CD4-positive, alpha-beta T cell treated with Interleukin-4 for 4 hours (primary cell): ENCODE data around the gene WNT11.

Source experiments
- DNase-seq: peaks from one replicate; pipeline ENCODE4 v3.0.0-alpha.2; 2020

The WNT11 gene

GRCh38 chr11:76170468-76170867 is 35.8 kb downstream of the WNT11 start:
- no peak for DNase-seq

- no peak for DNase-seq
These were observed 36.8 kb downstream of the WNT11 start for GRCh38 chr11:76169473-76169896.

DNA sequence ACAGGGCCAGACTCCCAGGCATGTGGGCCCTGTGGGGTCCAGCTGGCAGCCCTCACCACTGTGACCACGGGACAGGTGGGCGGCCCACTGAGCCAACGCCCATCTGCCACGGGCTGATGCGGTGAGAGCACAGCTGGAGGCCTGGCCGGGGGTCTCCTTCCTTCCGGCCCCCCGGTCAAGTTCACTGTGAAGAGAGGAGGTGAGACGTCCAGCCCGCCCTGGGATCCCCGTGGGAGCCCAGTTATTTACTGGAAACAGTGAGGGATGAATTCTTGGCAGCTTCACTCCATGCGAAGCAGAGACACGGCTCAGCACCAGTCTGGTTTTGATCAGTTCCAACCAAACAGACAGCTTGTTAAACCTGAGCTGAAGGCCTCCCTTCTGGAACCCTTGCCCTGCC is 38.7 kb downstream of the WNT11 start:
- no peak for DNase-seq

- DNase-seq, result no peak
These were observed 40.0 kb downstream of the WNT11 start for GRCh38 chr11:76166314-76166713.

- no peak for DNase-seq
These were observed 41.2 kb downstream of the WNT11 start for GRCh38 chr11:76164861-76165751.

- no peak for DNase-seq
These were observed 42.2 kb downstream of the WNT11 start for GRCh38 chr11:76164081-76164480.

DNA sequence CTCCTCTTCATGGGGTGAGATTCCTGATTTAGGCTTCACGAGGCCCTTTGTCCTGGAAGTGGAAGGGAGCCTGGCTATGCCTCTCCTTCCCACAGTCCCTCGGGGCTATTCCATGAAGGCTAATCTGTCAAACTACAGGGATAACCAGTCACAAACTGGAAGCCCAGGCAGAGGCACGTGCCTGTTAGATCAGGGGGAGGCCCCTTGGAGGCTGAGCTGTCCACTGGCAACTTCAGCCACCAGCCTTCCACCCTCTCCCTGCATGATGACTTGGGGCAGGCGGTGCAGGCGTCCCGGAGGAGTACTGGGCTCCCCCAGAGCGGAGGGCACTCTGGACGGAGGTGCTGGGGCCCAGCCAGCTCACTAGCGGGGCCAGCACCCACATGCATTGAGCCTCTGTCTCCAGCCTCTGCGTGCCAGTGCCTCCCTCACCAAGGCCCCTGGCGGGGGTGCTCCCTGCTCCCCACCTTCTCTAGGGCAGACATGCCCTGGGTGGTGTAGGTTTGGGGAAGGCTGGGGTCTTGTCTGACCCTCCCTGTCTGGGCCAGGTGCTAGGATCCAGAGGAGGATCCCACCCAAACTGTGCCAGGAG is 42.9 kb downstream of the WNT11 start:
- DNase-seq, result no peak

GRCh38 chr11:76162336-76163288 is 43.7 kb downstream of the WNT11 start:
- DNase-seq, result no peak

- no peak for DNase-seq
These were observed 44.9 kb downstream of the WNT11 start for GRCh38 chr11:76161261-76161961.

GRCh38 chr11:76160856-76161255 is 45.4 kb downstream of the WNT11 start:
- DNase-seq, result no peak

- DNase-seq, result no peak
These were observed 46.2 kb downstream of the WNT11 start for GRCh38 chr11:76159983-76160661.

GRCh38 chr11:76159303-76159937 is 46.9 kb downstream of the WNT11 start:
- DNase-seq, result no peak

DNA sequence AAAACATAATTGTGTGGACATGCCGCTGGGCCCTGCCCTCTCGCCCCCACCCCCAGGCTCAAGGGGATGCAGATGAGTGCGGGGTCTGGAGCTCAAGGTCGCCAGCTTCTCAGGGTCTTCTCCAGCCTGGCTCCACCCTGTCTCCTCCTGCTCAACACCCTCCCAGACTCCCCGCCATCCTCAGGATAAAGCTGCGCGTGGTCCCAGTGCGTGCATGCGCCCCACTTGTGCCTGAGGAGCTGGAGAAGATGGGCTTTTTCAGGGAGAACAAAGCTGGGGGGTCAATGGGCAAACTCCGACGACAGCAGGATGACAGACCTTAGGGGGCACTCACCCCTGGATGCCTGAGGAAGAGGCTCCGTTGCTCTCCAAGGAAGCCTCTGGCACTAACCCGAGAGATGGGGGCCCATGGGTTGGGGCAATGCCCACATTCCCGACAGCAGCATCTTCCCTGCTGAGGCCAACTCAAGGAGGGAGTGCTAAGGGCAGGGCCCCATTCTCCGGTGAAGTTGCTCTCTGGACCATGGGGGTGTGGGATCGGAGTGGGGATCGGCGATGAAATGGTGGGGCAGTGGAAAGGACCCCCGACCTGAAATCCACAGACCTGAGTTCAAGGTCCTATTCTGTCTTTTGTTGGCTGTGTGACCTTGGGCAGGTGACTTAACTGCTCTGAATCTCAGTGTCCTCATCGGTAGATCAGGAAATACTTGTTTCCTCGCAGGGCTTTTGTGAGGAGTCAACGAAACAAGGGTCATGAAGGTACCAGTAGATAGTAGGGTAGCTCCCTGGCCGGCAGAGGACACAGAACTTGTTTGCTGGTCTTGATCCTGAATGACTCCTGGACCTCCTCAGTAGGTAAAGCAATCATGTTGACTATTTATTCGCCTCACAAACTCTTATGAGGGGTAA is 47.7 kb downstream of the WNT11 start:
- DNase-seq, result no peak

DNA sequence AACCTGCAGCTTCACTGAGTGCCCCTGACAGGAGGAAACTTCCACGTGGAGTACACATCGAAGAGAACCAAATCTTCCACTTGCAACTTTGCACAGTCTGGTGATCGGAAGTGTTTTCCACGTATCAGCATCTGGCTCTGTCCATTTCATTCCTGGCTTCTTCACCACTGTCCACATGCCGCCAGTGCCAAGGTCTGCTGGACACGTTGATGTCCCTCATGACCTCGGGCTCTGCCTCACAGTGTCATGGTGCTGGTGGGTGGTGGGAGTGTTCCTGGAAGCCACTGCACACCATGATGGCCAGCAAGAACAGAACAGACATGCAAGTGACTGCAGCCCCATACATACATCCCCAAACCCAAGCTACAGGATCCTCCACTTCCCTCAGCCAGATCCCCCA is 48.4 kb downstream of the WNT11 start:
- DNase-seq, result no peak

- DNase-seq, result no peak
These were observed 49.3 kb downstream of the WNT11 start for GRCh38 chr11:76156971-76157427.

DNA sequence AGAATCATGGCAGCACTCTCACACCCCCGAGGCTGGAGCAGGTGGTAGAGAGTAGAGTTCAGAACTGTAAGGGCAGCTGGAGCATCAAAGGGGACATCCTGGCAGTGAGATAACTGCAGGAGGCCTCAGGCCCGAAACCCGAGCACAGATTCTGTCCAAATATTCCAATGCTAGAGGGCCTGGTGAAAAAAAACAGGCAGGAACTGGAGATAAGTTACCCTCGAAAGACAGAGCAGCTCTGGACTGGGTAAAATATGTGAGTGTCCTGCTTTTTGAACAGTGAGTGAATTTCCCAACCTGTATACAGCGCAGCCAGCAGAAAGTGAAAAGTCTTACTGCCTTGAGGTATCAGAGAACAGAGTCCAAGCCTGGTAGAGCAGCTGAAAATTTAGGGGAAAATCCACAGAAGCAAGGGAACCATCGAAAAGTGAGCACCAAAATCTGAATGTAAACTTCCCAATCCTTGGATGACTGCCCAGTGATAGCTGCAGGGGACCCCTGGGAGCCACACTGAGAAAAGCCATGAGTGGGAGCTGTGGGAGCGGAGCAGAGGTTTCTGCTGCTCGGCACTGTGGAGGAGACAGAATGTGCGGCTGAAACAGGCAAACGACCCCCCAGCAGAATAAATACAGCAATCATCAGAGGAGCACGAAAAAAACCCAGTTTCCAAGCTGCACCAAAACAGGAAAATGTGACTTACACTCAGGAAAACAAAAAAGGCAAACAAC is 50.6 kb downstream of the WNT11 start:
- DNase-seq, result no peak

DNA sequence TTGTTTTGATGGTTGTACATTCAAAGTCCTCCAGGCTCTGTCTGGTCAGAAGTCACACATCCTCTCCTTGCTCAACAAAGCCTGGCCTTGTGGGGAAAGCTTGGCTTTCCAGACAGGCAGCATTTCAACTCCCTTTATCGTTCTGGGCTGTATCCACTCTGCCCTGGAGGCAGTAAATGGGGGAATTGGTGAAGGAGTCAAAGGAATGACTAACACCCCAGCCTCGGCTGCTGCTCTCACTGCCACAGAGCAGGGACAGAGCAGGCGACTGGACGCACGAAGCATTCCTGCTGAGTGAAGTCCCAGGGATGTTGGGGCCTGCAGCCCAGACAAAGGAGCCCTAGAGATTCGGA is 52.8 kb downstream of the WNT11 start:
- no peak for DNase-seq

- DNase-seq, result peak; percentile 15
These were observed 53.3 kb downstream of the WNT11 start for GRCh38 chr11:76152741-76153570.
